GM18867 (cell line): Measurements from ENCODE around the gene CDK18.

Source experiments
- ATAC-seq: cut with Tn5 transposase; IDR thresholded peaks from one replicate; pipeline ENCODE4 v1.9.1; 2021; ENCODE audit warnings: mild to moderate bottlenecking, moderate library complexity; ENCODE audit not compliant: unreplicated experiment

CDK18 gene

DNA sequence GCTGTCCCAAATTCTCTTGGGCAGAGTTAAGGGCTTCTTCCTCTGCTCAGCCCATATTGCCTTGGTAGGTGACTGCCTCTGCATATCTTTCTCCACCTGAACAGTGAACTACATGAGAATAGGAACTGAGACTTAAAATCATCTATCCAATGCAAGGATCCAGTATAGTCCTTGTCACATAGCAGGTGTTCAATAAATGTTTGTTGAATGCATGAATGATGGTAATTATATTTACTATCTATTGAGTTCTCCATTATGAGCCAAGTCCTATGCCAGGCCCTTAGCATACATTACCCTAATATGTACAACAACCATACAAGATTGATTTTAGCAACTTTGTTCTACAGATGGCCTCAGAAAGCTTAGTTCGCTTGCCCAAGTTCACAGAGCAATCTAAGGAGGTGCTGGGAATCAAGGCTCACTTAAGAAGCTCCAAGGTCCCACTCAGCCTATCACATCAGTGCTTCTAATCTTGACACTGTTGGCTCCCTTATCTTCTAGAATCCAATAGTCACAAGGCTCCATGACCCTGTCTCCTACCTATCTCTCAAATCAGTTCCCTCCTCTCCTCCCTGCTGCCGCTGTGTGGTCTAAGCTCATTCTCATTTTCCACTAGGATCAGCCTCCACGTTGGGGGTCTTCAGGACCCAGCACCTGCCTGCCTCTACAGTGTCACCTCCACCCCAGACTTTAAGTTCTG is 2.2 kb upstream of the CDK18 start:
- ATAC-seq, result no peak

DNA sequence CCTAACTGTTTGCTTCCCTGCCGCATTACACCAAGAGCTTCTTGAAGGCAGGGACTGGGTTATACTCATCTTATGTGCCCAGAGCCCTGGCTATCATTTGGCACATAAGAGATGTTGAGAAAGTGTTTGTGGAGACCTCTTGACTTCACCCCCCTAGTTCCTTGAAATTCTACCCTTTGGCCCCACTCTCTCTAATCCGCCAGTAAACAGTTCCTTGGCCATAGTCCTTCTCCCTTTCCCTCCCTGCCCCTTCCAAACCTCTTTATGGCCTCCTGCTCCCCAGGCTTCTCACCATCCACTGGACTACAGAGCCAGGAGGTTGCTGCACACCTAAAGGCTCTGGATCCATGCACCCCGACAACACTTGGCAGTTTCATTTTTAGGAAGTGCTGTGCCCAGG is 1.5 kb upstream of the CDK18 start:
- ATAC-seq, result no peak

DNA sequence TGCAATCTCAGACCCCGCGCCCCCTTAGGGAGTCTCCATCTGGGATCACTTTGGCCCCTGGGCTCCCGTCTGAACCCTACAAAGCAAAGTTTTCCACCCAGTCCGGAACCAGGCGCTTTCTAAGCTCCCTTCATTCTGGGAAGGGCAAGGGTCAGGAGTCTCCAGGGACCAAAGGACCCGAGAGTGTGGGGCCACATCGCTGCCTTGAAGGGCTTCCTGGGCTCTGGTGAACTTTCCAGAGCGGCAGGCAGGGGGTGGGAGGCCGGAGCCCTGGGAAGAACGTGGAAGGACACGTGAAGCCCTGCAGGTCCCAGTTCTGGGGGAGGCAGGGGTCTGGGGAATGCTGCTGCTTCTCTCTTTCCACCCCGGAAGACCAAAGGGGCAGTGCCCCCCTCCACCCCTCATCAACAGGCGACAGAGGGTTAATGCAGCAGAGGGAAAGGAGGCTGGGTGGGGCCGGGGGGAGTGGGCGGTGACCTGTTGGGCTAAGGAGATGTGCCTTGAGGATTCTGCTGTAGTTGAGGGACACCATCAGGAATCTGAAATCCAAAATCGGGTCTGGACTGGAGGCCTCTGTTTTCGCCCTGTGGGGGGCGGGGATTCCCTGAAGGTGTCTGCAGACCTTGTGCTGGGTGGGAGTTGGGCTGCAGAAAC is 734 bp downstream of the CDK18 start:
- ATAC-seq, result no peak

DNA sequence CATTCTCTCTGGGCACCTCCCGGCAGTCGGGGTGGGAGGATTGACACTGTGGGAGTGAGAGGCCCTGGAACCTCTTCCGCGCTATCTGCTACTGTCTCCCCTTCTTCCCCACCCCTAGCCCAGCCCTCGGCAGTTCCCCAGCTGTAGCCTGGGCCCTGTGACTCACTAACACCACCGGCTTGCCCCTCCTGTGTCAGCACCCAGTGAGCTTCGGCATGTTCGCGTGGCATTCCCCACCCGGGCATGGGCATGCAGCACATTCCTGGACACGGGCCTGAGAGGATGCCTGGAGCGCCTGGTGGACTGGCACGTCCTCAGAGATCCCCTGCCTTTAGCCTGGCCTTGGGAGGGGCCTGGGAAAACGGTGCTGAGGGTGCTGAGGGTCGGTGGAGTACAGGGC is 1.3 kb downstream of the CDK18 start:
- no peak for ATAC-seq

DNA sequence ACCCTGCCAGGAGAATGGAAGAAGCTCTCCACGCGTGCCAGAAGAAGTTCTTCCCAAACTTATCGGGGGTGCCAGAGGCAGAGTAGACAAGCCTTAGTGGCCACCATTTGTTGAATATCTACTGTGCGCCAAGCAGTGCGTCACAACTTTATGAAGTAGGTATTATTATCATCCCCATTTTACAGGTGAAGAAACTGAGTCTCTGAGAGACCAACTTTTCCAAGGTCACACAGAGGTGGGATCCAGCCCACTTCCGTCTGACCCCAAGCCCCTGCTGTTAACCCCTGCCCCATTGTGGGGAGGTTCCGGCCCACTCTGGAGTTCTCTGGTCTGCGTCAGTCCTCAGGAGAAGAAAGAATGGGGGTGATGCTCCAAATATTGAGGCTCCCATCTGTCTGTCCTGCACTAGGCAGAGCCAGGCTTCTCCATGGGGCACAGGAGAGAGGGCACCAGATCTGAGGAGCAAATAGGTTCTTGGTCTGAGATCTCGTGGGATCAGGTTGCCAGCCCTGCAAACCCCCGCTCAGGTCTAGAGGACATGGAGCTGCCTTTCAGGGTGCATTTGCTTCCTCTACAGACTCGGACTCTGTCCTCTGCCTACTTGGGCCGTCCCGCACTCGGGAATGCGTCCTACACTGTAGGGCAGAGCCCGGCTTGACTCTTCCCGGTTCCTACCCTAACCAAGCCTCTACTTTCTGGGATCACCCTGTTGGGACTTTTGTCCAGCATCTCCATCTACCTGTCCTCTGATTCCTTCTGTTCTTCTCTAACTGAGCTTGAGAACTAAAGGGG is 2.1 kb downstream of the CDK18 start:
- ATAC-seq, result no peak

DNA sequence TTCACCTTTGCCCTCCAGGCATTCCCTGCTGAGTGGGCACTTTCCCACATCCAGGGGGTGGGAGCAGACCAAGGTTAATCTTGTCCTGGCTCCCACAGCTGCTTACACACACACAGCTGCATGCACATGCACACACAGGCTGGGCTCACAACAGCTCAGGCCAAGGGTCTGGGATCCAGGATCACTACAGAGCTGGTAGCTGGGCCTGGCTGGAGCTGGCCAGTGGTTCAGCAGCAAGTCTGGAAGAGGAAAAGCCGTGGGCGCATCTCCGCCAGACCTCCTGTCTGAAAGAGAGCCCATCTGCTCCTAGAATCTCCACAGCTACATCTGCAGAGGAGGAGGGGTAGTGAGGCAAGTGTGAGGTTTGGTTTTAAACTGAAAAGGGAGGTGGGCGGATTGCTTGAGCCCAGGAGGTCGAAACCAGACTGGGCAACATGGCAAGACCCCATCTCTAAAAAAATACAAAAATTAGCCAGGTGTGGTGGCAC is 3.8 kb downstream of the CDK18 start:
- ATAC-seq, result no peak

DNA sequence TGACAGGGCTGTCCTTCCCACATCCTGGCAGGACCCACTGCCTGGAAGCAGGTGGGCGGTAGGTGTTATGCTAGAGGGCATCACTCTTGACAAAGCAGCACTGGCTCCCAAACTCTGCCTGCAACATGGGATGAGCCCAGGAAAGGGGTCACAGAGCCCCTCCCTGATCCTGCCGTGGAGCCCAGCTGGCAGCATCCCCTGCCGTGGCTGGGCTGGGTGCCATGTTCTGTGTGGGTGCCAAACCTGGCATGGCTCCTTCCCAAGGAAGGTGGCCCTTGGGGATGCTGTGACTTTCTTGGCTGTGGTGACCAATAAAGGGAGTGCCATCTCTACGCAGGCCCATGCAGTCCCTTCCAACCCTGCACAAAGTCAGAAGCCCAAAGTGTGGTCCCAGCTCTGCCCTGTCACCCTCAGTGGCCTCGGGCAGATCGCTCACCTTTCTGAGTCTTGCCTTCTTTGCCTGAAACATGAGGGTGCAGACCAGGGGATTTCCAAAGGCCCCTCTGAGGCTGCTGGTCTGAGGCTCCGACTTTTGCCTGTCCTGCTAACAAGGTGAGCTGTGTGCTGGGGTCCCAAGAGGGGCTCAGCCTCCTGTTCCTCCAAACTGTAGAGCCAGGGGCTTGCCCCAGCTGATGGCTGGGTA is 6.0 kb downstream of the CDK18 start:
- ATAC-seq, result no peak

DNA sequence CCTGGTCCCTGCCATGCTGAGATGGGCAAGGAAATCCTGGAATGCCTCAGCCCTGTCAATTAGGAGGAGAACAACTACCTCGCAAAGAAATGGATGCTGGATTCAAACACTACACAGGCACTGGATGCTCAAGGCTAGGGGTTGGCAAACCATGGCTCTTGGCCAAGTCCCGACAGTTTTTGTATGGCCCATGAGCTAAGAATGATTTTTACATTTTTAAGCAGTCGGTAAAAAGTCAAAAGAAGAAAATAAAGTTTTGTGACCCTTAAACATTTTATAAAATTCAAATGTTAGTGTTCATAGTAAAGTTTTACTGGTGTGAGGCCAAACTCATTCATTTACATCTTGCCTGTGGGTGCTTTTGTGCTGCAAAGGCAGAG is 6.5 kb downstream of the CDK18 start:
- no peak for ATAC-seq

DNA sequence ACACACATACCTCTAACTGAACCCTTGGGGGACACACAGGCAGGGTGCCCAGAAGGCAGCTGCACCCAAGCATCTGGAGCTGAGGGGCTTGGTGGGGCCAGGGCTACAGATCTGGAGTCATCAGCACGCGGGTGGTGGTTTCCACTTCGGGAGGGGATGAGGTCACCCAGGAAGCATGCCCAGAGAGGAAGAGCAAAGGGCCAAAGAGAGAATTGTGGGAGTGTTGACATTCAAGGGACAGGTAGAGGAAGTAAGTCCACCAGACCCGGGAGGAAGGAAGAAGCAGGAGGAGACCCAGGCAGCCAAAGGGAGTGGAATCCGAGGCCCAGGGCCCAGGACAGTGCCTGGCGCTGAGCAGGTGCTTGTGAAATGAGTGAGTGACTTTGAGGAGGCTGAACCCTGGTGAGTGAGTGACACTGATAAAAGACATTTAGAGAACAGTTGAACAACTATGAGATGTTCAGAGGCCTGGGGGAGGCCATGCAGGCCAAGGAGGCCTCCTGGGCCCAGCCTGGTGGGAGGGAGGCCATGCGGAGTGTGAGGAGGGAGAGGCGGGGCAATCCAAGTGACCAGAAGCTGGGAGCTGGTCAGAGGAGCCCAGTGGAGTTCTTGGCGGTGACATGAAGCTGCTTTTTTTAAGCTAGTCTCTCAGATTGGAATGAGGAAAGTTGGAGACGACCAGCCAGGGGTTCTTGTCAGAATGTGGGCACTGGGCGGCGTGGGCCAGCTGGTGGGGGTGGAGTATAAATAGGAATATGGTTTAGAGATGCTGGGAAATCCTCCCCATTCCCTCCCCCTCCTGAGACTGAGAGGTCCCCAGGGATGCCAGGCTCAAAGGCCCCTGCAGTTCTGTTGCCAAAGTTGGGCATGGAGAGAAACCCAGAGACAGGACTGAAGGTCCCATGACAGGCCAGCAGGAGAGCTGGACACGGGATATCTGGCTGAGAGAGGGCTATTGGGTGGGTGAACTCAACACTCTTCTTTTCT is 7.9 kb downstream of the CDK18 start:
- ATAC-seq, result no peak

DNA sequence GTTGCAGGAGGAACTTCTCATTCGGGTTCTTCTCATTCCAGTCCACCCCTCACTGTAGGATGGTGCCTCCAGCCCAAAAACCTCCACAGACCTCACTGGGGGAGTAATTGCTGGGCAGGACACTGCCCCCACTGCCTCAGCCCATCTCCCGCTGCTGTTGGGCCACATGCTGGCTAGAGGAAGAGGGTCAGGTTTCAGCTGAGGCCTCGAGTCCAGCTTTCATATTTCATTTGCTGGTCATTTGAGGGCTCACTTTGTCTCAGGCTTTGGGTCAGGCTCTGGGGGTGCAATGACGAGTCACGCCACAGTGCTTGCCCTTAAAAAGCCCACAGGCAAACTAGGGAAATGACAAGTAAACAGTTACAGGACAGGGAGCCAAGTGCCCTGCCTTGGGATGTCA is 9.3 kb downstream of the CDK18 start:
- no peak for ATAC-seq

DNA sequence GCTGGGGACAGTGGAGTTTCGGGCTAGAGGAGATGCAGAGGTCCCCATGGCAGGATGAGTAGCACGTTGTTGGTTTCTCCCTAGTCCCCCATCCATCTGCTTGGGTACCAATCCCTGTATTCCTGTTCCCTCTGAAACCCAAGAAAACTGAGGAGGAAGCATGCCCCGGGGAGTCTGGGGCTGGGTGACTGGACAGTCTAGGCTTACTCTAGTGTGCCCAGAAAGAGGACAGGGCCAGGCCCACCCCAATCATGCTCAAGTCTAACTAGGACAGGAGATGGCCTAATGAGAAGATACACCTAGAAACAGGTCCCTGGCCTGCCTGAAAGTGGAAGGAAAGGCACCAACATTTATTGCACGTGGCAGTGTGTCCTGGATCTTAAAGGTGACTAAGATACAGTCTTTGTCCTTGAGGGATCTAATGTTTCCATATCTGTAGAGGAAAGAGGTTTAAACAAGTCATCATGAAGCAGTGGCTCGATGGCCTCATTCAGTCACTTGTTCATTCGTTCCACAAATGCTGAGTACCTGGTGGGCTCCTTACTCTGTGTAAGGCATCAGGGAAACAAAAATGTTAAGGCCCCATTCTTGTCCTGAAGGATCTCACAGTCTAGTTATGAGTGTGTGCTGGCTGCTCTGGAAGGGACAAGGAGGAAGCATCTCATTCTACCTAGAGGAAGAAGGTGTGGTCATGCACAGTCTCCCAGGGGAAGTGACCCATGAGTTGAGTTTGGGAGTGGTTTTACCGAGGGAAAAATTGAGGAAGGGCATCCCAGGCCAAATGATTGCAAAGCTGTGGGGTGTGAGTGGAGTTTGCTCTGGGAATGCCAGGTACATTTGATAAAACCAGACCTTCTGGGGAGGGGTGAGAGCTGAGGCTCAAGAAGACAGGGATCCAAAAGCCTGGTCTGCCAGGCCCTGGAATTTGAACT is 10.0 kb downstream of the CDK18 start:
- ATAC-seq, result no peak

DNA sequence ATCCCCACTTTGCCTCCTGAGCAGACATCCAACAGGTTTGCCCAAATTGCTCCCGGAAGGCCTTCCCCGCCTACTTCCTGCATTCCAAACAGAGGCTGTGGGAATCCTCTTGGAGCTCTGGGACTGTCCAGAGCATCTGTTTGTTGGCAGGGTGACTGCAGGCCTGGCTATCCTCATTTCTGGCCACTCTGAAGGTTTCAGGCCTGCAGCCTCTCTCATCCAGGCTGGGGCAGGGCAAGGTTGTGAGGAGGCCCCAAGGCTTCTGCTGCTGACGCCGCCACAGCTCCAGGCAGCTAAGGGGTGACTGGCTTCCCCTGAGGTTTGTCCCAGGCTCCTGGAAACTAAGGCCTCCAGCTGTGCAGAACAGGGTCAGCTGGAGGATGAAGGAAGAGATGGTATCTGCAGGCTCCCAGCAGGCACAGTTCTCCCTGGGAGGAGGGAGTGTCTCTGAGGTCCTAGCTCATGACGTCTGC is 11.3 kb downstream of the CDK18 start:
- ATAC-seq, result no peak

DNA sequence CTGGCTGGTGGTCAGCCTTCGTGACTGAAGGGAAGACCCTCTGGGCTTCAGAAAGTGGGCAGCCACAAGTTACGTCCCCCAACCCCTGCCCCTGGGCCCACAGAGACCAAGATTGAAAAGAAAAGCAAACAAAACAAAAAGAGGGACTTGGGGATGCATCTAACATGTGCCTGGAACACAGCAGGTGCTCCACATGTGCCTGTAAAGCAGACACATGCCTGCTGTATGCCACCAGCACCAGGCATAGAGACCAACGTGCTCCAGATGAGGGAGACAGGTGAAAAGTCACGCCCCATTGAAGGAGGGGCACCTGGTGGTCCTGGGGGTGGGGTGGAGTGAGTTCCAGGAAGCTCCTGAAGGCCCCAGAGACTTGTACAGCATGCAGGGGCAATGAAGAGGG is 11.9 kb downstream of the CDK18 start:
- no peak for ATAC-seq

DNA sequence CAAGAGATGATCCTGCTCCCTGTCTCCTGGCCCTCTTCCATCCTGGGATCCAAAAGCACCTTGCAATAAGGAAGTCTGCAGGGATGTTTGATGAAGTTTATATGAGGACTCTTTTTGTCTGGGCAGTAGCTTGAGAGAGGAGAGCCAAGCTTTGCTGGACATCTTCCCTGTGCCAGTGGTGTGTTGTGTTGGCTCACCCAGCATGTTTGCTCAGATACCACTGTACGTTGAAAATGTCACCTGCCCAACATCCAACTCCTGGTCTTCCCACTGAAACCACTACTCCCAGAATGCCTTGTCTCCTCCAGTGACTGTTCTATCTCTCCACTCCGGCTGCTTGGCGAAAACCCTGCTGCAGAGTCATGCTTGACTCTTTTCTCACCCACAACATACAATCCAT is 12.8 kb downstream of the CDK18 start:
- no peak for ATAC-seq

DNA sequence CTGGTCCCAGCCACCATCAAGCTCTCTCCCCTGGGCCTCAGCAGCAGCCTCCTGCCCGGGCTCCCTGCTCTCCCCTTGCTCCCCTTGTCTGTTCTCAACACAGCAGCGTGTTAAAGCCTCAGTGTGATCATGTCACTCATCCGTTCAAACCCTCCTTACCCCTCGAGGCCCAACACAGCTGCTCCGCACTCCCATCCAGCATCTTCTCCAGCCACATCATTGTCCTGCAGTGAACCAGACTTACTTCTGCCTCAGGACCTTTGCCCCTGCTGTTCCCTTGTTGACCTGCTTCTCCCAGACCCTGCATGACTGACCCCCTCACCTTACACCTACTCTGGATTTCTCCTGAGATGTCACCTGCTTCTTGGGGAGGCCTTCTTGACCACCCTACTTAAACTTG is 13.3 kb downstream of the CDK18 start:
- ATAC-seq, result no peak

DNA sequence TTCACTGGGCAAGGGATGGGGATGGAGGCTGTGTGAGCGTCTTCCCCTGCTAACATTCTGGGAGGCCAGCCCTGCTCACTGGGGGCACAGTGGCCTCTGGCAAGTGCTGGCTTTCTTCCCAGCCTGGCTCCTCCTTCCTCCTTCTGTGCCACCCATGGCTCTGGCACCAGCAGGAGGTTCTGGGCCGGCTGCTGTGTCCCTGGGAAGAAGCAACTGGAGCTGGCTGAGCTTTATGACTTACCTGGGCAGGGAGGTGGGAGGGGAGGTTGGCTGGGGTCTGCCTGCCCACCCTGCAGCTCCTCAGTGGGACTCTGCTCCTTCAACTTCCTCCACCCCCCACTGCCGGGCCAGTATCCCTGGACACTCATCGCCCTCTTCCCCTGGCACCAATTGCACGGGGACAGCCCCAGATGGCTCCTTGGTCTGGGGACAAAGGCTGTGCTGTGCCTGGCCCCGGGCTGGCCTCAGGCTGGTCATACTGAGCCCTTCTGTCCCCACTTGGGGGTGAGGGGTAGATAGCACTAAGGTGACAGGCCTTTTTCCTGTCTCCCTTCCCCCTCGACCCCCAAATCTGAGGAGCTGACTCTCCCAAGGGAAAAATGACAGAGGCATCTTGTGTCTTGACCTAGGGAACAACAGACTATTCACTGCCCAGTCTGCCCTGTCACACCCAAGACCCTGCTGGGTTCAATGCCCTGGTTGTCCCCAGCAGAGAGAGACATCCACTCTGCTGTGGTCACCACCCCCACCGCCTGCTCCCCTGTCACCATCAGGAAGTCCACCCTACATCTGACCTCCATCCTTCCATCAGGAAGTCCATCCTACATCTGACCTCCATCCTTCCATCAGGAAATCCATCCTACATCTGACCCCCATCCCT is 14.4 kb downstream of the CDK18 start:
- ATAC-seq, result no peak

DNA sequence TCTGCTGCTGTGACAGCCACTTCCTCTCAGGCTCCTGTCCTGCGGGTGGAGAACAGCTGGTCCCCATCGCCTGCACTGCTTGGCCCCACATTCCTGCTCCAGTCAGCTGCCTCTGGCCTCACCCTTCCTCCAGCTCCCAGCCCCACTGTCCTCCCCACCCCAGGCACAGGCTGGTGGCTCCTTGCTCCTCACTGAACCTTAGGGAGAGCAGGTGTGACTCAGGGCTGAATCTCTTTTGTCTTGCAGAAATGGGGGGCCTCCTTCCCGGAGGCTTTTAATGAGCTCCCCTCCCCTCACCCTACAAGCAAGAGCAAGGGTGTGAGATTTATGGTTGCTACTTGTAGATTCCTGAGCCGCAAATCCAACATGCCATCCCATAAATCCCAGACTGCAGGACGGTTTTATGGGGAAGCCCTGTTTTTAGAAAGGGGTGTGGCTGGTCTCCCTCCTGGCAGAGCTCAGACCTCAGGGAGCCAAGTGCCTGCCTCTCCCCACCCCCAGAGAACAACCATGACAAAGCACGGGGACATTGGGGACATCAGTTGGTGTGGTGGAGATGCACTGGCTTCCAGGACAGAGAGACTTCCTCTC is 15.2 kb downstream of the CDK18 start:
- ATAC-seq, result no peak

DNA sequence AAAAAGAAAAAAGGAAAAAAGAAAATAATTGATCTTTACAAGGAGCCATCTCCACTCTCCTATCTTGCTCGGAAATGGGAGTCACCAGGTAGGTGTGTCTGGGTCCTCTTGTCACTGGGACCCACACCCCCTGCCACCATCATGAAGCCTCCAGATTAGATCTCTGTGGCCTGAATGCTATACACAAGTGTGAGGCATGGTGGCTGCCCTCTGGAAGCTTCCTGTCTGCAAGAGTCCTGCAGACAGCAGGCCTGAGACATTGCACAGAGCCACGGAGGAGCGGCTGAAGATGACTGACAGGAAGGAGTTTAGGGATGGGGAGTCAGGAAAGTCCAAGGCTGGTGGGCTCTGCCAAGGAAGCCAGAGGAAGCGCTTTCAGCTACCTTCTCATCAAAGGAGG is 16.2 kb downstream of the CDK18 start:
- ATAC-seq, result no peak
